Measurements from ENCODE around the gene RAP1A.

RAP1A gene

GRCh38 chr1:111720977-111721786 lies 101.6 kb downstream of the RAP1A start:
- no peak for DNase-seq

DNA sequence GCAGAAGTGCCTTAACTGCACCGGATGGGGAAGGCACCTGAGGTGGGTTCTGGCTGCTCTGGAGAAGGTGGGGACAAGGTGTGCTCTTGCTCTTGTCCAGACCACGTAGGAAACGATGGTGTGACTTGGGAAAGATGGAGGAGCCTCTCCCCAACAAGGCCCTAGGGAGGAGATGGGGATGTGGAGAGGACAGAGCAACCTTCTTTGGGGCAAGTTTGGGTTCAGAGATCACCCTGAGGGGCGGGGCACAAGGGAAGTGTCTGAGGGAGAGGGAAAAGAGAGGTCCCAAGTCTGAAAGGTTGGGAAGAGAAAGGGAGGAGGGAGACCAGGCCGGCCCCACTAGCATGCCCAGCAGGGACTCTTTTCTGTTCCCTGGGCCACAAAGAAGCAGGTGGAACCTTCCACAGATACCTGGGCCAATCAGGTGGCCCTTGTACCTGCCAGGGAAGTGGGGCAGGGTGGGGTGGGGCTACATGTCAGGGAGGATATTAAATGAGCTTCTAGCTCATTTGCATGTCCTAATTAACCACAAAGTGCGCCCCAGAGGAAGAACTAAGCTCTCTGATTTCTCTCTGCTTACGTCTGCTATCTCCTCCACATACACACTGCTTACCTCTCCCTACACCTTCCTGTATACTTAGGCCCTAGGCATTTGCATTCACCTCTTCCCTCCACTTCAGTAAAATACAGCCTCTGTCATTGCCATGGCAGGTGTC lies 103.7 kb downstream of the RAP1A start:
- DNase-seq: no peak

DNA sequence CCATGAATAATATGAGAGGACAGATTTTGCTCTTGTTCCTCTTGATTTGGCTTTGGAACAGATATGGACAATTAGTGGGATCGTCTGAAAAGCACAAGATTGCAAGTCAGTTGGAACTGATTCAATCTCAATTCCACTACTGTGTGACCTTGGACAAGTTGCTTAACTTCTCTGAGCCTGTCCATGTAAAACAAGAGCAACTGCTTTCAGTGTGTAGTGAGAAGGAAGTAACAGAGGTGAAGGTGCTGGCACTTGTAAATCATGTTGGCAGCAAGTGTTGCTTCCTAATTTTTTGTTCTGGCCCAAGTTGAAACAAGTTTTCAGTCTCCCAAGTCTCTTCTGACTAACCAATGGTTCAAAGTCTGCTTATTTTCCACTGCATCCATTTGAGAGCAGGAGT lies 104.3 kb downstream of the RAP1A start:
- no peak for DNase-seq

GRCh38 chr1:111725192-111725591 lies 105.6 kb downstream of the RAP1A start:
- no peak for DNase-seq

- DNase-seq: no peak
These were observed 107.5 kb downstream of the RAP1A start for GRCh38 chr1:111727056-111727455.

DNA sequence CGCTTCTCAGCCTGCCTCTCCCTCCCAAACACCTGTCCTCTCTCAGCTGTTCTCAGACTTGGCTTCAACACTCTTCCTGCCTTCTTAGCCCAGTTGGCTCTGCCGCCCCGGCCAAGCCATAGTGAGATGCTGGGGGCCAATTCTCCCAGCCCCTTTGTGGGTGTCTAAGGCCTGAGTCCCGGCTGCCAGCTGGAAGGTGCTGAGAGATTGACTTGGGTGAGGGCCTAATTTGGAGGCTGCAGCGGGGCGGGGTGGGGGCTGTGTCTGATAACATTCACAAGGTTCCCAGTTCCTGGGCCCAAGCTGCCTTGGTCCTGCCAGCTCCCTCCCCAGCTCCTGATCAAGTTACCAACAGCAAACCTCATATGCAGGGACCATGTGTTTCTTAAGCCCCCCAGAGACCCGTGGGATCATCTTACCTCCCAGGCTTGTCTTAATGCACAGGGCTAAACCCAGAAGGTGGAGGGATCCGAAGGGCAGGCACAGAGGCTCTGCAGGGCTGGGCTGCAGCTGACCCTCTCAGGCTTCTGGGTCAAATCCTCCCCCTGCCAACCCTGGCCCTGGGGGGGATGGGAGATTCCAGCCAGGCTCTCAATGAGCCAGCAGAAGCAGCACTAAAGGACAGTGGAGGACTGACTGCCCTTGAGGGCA lies 109.8 kb downstream of the RAP1A start:
- no peak for DNase-seq

GRCh38 chr1:111729946-111730681 lies 110.5 kb downstream of the RAP1A start:
- no peak for DNase-seq

- no peak for DNase-seq
These were observed 111.1 kb downstream of the RAP1A start for GRCh38 chr1:111730706-111731105.

GRCh38 chr1:111731956-111732355 lies 112.4 kb downstream of the RAP1A start:
- no peak for DNase-seq

GRCh38 chr1:111732718-111733117 lies 113.1 kb downstream of the RAP1A start:
- DNase-seq: no peak

DNA sequence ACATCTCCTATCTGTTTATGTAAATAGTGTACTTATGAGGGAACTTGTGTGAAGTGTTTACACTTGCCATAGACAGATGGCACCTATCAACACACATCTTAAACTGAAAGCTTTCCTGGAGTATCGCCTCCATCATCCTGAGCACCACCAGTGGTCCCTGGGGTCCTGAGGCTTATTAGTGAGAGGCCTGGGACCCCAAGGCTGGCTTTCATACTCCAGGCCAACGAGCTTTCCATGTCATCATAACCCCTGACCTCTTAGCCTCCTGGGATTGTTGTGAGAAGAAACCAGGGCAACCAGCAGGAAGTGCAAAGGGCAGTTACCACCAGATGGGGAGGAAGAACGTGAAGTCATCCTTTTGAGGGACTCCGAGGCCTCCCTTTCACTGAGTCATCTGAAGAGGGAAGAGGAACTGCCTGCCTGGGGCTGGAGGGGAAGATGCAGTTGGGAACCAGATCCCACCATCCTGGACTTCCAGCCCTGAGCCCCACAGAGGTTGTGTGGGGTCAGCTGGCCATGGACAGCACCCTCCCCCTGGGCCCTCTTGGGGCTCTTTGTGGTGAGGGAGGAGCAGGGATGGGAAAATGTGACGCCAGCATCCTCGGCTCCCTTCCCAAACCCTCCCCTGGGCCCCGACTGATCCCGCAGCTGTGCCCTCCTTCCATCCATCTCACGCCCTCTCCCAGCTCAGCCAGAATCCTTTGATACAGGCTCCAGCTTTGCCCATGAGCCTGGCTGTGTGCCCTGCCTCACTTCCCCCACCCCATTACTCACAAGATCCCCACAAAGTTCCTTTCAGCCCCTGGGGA lies 113.8 kb downstream of the RAP1A start:
- DNase-seq: no peak

GRCh38 chr1:111733992-111734341 lies 114.4 kb downstream of the RAP1A start:
- no peak for DNase-seq

- DNase-seq: no peak
These were observed 114.8 kb downstream of the RAP1A start for GRCh38 chr1:111734426-111734825.

DNA sequence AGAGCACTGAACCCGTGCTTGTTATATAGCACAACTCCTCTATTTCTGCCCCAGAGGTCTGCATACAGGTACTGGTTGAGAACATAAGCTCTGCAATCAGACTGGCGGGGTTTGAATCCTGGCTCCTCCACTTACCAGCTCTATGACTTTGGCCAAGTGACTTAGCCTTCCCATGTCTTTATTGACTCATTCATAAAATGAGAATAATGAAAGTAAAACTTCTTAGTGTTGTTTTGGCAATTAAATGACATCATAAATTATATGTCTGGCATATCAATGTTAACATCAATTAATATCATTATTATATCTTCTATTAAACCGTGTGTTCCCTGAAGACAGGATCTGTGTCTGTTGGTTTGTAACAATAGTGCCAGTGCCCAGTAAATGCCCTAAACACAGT lies 115.3 kb downstream of the RAP1A start:
- DNase-seq: no peak

DNA sequence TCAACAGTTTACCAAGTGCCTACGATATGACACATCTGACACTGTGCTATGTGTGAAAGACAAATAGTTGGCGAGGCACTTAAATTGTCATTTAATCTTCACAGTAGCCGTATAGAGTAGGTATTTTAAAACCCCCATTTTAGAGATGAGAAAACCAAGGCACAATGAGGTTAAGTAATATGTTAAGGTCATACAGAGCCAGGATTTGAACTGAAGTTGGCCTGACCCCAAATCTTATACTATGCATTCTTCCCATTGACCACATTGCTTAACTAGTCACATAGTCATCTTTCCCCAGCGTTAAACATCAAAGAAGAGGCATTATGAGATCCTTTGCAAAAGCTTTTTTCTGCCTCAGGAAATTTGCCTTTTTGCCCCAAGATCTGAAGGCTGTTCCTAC lies 115.7 kb downstream of the RAP1A start:
- no peak for DNase-seq

DNA sequence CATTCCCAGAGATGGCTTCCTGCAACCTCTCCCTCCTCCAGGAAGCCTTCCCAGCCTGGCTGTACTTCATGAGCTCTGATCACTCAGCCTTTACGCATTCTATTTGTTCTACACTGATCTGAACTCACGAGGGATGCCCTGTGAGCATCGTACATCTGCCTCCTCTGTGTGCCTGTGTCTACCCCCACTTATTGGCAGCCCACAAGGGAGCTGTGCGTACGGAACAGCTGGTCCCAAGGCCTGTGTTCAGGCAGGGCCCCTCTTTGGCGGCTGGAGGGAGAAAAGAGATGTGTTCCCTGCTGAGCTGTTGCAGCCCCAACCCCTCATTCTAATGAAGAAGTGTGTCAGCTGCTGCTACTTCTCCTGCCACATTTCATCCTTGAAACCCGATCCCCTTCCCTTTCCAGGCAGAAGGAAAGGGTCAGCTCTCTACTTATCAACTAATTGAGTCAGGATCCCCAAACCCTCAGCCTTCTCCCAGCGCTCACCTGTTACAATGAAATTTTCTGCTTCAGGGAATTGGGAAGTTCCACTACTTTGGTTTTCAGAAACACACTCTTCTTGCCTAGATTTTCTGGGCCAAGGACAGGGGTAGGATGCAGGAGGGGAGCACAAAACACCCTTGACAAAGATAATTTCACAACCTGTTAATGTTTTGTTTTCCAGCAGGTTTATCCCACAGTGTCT lies 116.4 kb downstream of the RAP1A start:
- DNase-seq: peak; percentile 71

- DNase-seq: peak; percentile 67
These were observed 117.1 kb downstream of the RAP1A start for GRCh38 chr1:111736548-111737215.

- DNase-seq: no peak
These were observed 117.9 kb downstream of the RAP1A start for GRCh38 chr1:111737216-111738132.

GRCh38 chr1:111738133-111738435 lies 118.5 kb downstream of the RAP1A start:
- DNase-seq: peak; percentile 62

Measured in DMS79 treated with DMSO at 0.1 percent for 48 hours (cell line).